Astrocyte of the cerebellum (primary cell): Measurements from ENCODE around the gene MTMR12.
A peak's percentile ranks its signal among the peaks of the same experiment; 100 is the strongest.
"Not testable (repeated sequence)": the region's sequence is repeated elsewhere in the genome, so short reads cannot be mapped to it uniquely, and the experiment has no call there.

Experiments
- DNase-seq: peaks from one replicate; pipeline ENCODE4 v3.0.0-alpha.2; 2011; ENCODE audit warnings: low read depth
- H3K4me3 ChIP-seq: 2 replicates; pipeline ENCODE4 v1.5.1; 2011; ENCODE audit warnings: mild to moderate bottlenecking, low read depth, low read length, moderate library complexity
- in situ Hi-C: cut with HindIII; loops from 2 replicates; pipeline ENCODE4 v1.10.0; 2017; ENCODE audit warnings: low sequenced_read_pairs
- TF ChIP-seq, protein P1 (sequence below): IDR thresholded peaks from 2 replicates; pipeline ENCODE4 v1.5.1; 2012; ENCODE audit warnings: low read length, low read depth, moderate library complexity, mild to moderate bottlenecking; ENCODE audit errors: missing control alignments

MTMR12 gene

GRCh38 chr5:32291591-32291990 is 21.1 kb downstream of the MTMR12 start:
- DNase-seq = no peak
- in situ Hi-C loops = no loop called here
- TF ChIP-seq, protein P1, sequence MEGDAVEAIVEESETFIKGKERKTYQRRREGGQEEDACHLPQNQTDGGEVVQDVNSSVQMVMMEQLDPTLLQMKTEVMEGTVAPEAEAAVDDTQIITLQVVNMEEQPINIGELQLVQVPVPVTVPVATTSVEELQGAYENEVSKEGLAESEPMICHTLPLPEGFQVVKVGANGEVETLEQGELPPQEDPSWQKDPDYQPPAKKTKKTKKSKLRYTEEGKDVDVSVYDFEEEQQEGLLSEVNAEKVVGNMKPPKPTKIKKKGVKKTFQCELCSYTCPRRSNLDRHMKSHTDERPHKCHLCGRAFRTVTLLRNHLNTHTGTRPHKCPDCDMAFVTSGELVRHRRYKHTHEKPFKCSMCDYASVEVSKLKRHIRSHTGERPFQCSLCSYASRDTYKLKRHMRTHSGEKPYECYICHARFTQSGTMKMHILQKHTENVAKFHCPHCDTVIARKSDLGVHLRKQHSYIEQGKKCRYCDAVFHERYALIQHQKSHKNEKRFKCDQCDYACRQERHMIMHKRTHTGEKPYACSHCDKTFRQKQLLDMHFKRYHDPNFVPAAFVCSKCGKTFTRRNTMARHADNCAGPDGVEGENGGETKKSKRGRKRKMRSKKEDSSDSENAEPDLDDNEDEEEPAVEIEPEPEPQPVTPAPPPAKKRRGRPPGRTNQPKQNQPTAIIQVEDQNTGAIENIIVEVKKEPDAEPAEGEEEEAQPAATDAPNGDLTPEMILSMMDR = no peak
- H3K4me3 ChIP-seq = no peak overlapping the region

- no peak for DNase-seq
- TF ChIP-seq, protein P1 = no peak
- in situ Hi-C loops = no loop called here
- H3K4me3 ChIP-seq = no peak overlapping the region
Observed at GRCh38 chr5:32290922-32291321, 21.8 kb downstream of the MTMR12 start.

GRCh38 chr5:32290501-32290900 is 22.2 kb downstream of the MTMR12 start:
- H3K4me3 ChIP-seq, DNase-seq, in situ Hi-C loops: not testable (repeated sequence)

DNA sequence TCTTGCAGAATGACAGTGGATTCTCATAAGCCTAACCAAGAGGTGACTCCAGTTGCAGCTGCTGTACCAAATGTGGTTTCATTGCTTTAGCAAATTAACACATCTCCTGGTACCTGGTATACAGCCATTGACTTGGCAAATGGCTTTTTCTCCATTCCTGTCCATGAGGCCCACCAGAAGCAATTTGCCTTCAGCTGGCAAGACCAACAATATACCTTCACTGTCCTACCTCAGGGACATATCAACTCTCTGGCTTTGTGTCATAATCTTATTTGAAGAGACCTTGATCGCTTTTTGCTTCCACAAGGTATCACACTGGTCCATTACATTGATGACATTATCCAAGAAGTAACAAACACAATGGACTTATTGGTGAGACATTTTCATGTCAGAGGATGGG is 22.8 kb downstream of the MTMR12 start:
- DNase-seq = not testable (repeated sequence)

GRCh38 chr5:32288135-32288534 is 24.6 kb downstream of the MTMR12 start:
- in situ Hi-C loops, H3K4me3 ChIP-seq, DNase-seq: not testable (repeated sequence)

More for the DNA sequence above, 22.8 kb downstream of the MTMR12 start:
- in situ Hi-C loops, H3K4me3 ChIP-seq: not testable (repeated sequence)

- not testable (repeated sequence) for DNase-seq, H3K4me3 ChIP-seq
Observed at GRCh38 chr5:32287525-32287924, 25.2 kb downstream of the MTMR12 start.

DNA sequence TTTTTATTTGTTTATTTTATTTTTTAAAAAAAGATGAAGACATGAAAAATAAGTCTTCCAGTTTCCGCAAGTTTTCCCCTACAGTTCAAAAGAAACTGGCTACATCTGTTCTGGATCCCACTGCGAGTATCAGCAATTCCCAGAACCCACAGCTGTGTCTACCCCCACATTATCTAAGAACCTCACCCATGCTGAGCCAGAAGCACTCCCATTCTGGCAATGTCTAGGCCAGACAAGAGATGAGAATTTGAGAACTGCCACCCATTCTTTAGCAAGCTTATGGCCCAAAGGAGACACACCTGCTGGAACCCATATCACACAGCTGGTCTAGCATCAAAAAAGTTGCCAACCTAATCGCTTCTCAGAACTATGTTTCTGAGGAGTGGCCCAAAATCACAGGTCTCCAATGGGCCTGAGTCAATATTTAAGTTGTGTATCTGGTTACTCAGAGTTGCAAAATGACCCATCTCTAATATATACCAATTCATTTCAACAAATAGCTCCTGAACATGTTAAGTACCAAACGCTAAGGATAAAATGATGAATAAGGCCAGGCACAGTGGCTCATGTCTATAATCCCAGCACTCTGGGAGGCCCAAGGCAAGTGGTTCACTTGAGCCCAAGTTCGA is 27.1 kb downstream of the MTMR12 start:
- H3K4me3 ChIP-seq = no peak overlapping the region
- no peak for DNase-seq
- TF ChIP-seq, protein P1 = no peak
- in situ Hi-C loops = no loop called here

More at GRCh38 chr5:32287525-32287924, 25.2 kb downstream of the MTMR12 start:
- in situ Hi-C loops = not testable (repeated sequence)

- peak; percentile 62 for DNase-seq
- TF ChIP-seq, protein P1 = no peak
- H3K4me3 ChIP-seq = no peak overlapping the region
- in situ Hi-C loops = no loop called here
Observed at GRCh38 chr5:32283539-32284377, 29.0 kb downstream of the MTMR12 start.

GRCh38 chr5:32283061-32283460 is 29.7 kb downstream of the MTMR12 start:
- no peak for DNase-seq
- H3K4me3 ChIP-seq = no peak overlapping the region
- TF ChIP-seq, protein P1 = no peak
- in situ Hi-C loops = no loop called here
